GM12878 (cell line): Measurements from ENCODE around the gene STBD1. TPM values are rescaled to one million over a fixed set of nuclear protein-coding genes. Genes with fewer than 3 reads are reported as not detected.

ENCODE experiments used
- ATAC-seq: fragments of 200-7000 bp; cut with Tn5 transposase; 3 replicates; pipeline ENCODE4 v1.9.1; 2020; ENCODE audit warnings: mild to moderate bottlenecking, moderate library complexity
- BruUV-seq: library from RNA; stranded (reverse); fragments of 400-500 nt; replicated peaks from 2 replicates; lab custom pipeline; 2021; lab: Mats Ljungman, UMichigan
- CTCF ChIA-PET: fragments of 300-600 bp; sonication (Branson Sonifier 250); formaldehyde crosslinking; extraction: SDS; loops from one replicate; lab custom pipeline; 2021; ENCODE audit warnings: inconsistent platforms; lab: Yijun Ruan, JAX
- POLR2A ChIA-PET: fragments of 350-600 bp; formaldehyde crosslinking; extraction: SDS; loops from one replicate; lab custom pipeline; 2021; ENCODE audit warnings: inconsistent platforms; lab: Charles Lee
- RAD21 ChIA-PET: fragments of 300-600 bp; sonication (Branson Sonifier 250); formaldehyde crosslinking; loops from one replicate; lab custom pipeline; 2023; ENCODE audit warnings: antibody characterized with exemption; ENCODE audit not compliant: unreplicated experiment; lab: Charles Lee
- SMC1A ChIA-PET: fragments of 300-600 bp; sonication (Branson Sonifier 250); formaldehyde crosslinking; loops from one replicate; lab custom pipeline; 2023; ENCODE audit not compliant: unreplicated experiment, uncharacterized antibody; lab: Charles Lee
- DNase-seq: peaks from one replicate; pipeline ENCODE4 v3.0.0-alpha.2; 2011; ENCODE audit warnings: low read depth, low spot score
- FAIRE-seq: peaks from 3 replicates; lab custom pipeline; 2011; peaks lifted over from hg19 to GRCh38; lab: Jason Lieb, UNC
- H2AFZ ChIP-seq: 2 replicates; pipeline ENCODE4 v1.6.0; 2011; ENCODE audit warnings: low read depth, low read length, control low read depth; ENCODE audit not compliant: control insufficient read depth
- H3K27ac ChIP-seq: 2 replicates; pipeline ENCODE4 v1.5.1; 2011; ENCODE audit warnings: control low read depth; ENCODE audit not compliant: control insufficient read depth, insufficient read depth
- H3K27me3 ChIP-seq, 2 experiments: replicated peaks in 1 of 2; 2 replicates each; pipeline versions ENCODE4 v1.6.0 to v1.6.1; 2011; ENCODE audit warnings: low read length in 1 of 2; ENCODE audit not compliant: control insufficient read depth in 2 of 2, insufficient read depth in 2 of 2
- H3K36me3 ChIP-seq, 2 experiments: 2 replicates each; pipeline ENCODE4 v1.5.1; 2011; ENCODE audit warnings: low read length in 1 of 2; ENCODE audit not compliant: control insufficient read depth in 2 of 2, insufficient read depth in 2 of 2
- H3K4me1 ChIP-seq: 2 replicates; pipeline ENCODE4 v1.6.1; 2011; ENCODE audit warnings: mild to moderate bottlenecking, low read length, moderate library complexity, mixed read lengths; ENCODE audit not compliant: control insufficient read depth, insufficient read depth
- H3K4me2 ChIP-seq: 2 replicates; pipeline ENCODE4 v1.6.0; 2011; ENCODE audit warnings: control low read depth; ENCODE audit not compliant: control insufficient read depth, insufficient read depth
- H3K4me3 ChIP-seq: fragments of 200-600 bp; sonication (generic); 2 replicates; pipeline ENCODE4 v1.5.1; 2016
- H3K79me2 ChIP-seq: 2 replicates; pipeline ENCODE4 v1.6.0; 2011; ENCODE audit warnings: low read length; ENCODE audit not compliant: control insufficient read depth, insufficient read depth
- H3K9ac ChIP-seq: 2 replicates; pipeline ENCODE4 v1.8.0; 2011; ENCODE audit warnings: low read length, control low read depth, mixed read lengths; ENCODE audit not compliant: control insufficient read depth, insufficient read depth
- H3K9me3 ChIP-seq: replicated peaks from 3 replicates; pipeline ENCODE4 v1.5.1; 2011; ENCODE audit warnings: mild to moderate bottlenecking, low read length; ENCODE audit not compliant: control insufficient read depth, insufficient read depth
- H4K20me1 ChIP-seq: 2 replicates; pipeline ENCODE4 v1.6.0; 2011; ENCODE audit not compliant: control insufficient read depth, insufficient read depth
- BRCA1 ChIP-seq: IDR thresholded peaks from 2 replicates; pipeline ENCODE4 v1.6.1; 2011; ENCODE audit warnings: low read depth, low read length, improper control_type of control experiment
- CHD2 ChIP-seq: IDR thresholded peaks from 2 replicates; pipeline ENCODE4 v1.6.1; 2011; ENCODE audit warnings: low read depth, low read length, improper control_type of control experiment, borderline replicate concordance
- ETV6 ChIP-seq, 2 experiments: fragments of 450-650 bp in 1 of 2; IDR thresholded peaks in 1 of 2; conservative IDR thresholded peaks in 1 of 2; 2 replicates each; pipeline ENCODE4 v1.6.1; 2014; ENCODE audit warnings: antibody characterized with exemption in 1 of 2, borderline replicate concordance in 1 of 2, low read depth in 1 of 2, mild to moderate bottlenecking in 1 of 2, moderate library complexity in 1 of 2
- IRF4 ChIP-seq: IDR thresholded peaks from 2 replicates; pipeline ENCODE4 v1.6.1; 2011; ENCODE audit warnings: low read depth, low read length
- MAX ChIP-seq: IDR thresholded peaks from 2 replicates; pipeline ENCODE4 v1.6.1; 2012; ENCODE audit warnings: low read depth, low read length, improper control_type of control experiment
- MTA2 ChIP-seq: fragments of 450-650 bp; IDR thresholded peaks from 2 replicates; pipeline ENCODE4 v1.6.1; 2016; ENCODE audit warnings: low read depth, mild to moderate bottlenecking, moderate library complexity
- NRF1 ChIP-seq: conservative IDR thresholded peaks from 2 replicates; pipeline ENCODE4 v1.6.1; 2011; ENCODE audit warnings: mild to moderate bottlenecking, low read depth, low read length, improper control_type of control experiment
- RCOR1 ChIP-seq: conservative IDR thresholded peaks from 2 replicates; pipeline ENCODE4 v1.6.1; 2012; ENCODE audit warnings: low read depth, low read length, improper control_type of control experiment
- SKIL ChIP-seq: fragments of 450-650 bp; IDR thresholded peaks from 2 replicates; pipeline ENCODE4 v1.6.1; 2017; ENCODE audit warnings: mild to moderate bottlenecking, low read depth, inconsistent platforms; ENCODE audit not compliant: poor library complexity, severe bottlenecking
- SMAD5 ChIP-seq: IDR thresholded peaks from 2 replicates; pipeline ENCODE4 v1.6.1; 2016; ENCODE audit warnings: antibody characterized with exemption, low read depth
- SUPT20H ChIP-seq: IDR thresholded peaks from 2 replicates; pipeline ENCODE4 v1.6.1; 2011; ENCODE audit warnings: low read depth, mild to moderate bottlenecking, low read length, moderate library complexity, borderline replicate concordance; ENCODE audit not compliant: control insufficient read depth
- ZBTB11 ChIP-seq: fragments of 450-650 bp; formaldehyde crosslinking; IDR thresholded peaks from 2 replicates; pipeline ENCODE4 v1.5.0; 2022; ENCODE audit warnings: mild to moderate bottlenecking, missing genetic modification characterization
- ZBTB40 ChIP-seq: fragments of 450-650 bp; IDR thresholded peaks from 2 replicates; pipeline ENCODE4 v1.6.1; 2016; ENCODE audit warnings: mild to moderate bottlenecking, moderate library complexity, borderline replicate concordance
- ZSCAN29 ChIP-seq: fragments of 450-650 bp; IDR thresholded peaks from 2 replicates; pipeline ENCODE4 v1.6.1; 2017; ENCODE audit warnings: mild to moderate bottlenecking, moderate library complexity
- WGBS: methylation state at CpG from one replicate; pipeline ENCODE4 v1.1.6; 2016; ENCODE audit warnings: low lambda C conversion rate; ENCODE audit not compliant: insufficient replicate concordance, insufficient coverage; ENCODE audit errors: missing lambda C conversion rate; 5-methylcytosine and 5-hydroxymethylcytosine counted together
- in situ Hi-C: fragments of 300-500 bp; cut with MboI; formaldehyde crosslinking; loops from 9 replicates; pipeline ENCODE4 v1.14.3; 2018; ENCODE audit warnings: mixed read lengths
- intact Hi-C: fragments of 100-400 bp; cut with micrococcal nuclease; formaldehyde crosslinking; loops from one replicate; pipeline ENCODE4 v1.14.2; 2022; ENCODE audit not compliant: unreplicated experiment
- polyA plus RNA-seq, 11 experiments: library from polyadenylated mRNA; depleted of rRNA in 4 of 11; unstranded in 6 of 11; stranded (reverse) in 5 of 11; fragments of >200 nt; fragmentation: Nextera tagmentation in 4 of 11; fragmentation: Illumina TruSeq in 1 of 11; extraction: Ambion mirVana in 4 of 11; extraction: Trizol in 1 of 11; gene quantifications; 1 replicate in 1 of 11; 2 replicates in 10 of 11; pipeline versions ENCODE4 v1.2.1 to v1.2.3, GENCODE V29; 2011 to 2016; ENCODE audit warnings: inconsistent platforms in 2 of 11, missing spikeins in 2 of 11, low read depth in 1 of 11
- total RNA-seq, 4 experiments: library from RNA; depleted of rRNA in 3 of 4; stranded (reverse); fragments of >200 nt in 3 of 4; fragmentation: Illumina TruSeq in 1 of 4; extraction: Trizol in 1 of 4; gene quantifications; 2 replicates each; pipeline versions ENCODE4 v1.2.1 to v1.2.3, GENCODE V29; 2013 to 2021

Gene STBD1
- total and polyA plus RNA-seq, 10 of the 15 experiments (the other 5 are each of a cell fraction or from before 2014, with no cell fraction given): 0.04 to 0.10 (median 0.05) TPM; not detected in 7

GRCh38 chr4:76277667-76278066, 28.9 kb upstream of the STBD1 start:
- POLR2A ChIA-PET: no interaction called here
- SMC1A ChIA-PET: interaction anchor here (1.7 to 2.2 kb wide), 2 partner anchors 10 to 11 kb away, joined by 3 to 9 read pairs; no protein-coding TSS in a partner anchor
- H3K27ac ChIP-seq: no peak overlapping the region
- no peaks in the 10 kb centered on the region for H3K9me3 ChIP-seq
- FAIRE-seq (no peak), ATAC-seq (no peak), DNase-seq (no peak)
- no TSS peak for BruUV-seq
- in situ Hi-C loops: no loop called here
- H2AFZ ChIP-seq: no peak overlapping the region
- H3K9ac ChIP-seq: no peak overlapping the region
- intact Hi-C loops: no loop called here
- RAD21 ChIA-PET: interaction anchor here (1.5 kb wide), 1 partner anchor 23 kb away, joined by 3 read pairs; no protein-coding TSS in a partner anchor
- H3K79me2 ChIP-seq: no peaks in the 10 kb centered on the region
- WGBS: 0% methylated on average over 1 of the region's 1 CpG
- H4K20me1 ChIP-seq: no peaks in the 10 kb centered on the region
- no peak overlapping the region for H3K4me3 ChIP-seq
- peaks cover 0 to 3% of the 10 kb centered on the region in 2 experiments; a peak in 3 of 4 replicates for H3K27me3 ChIP-seq
- no peak overlapping the region for H3K4me2 ChIP-seq
- H3K4me1 ChIP-seq: no peaks in the 10 kb centered on the region
- CTCF ChIA-PET: interaction anchor here (0.7 kb wide), 1 partner anchor 98 kb away, joined by 3 read pairs; no protein-coding TSS in a partner anchor
- H3K36me3 ChIP-seq: no peaks in the 10 kb centered on the region
- TF ChIP-seq NRF1: no peak
- no peak for TF ChIP-seq SKIL
- no peak for TF ChIP-seq MTA2
- TF ChIP-seq RCOR1: no peak
- no peak for TF ChIP-seq SUPT20H
- no peak for TF ChIP-seq MAX
- no peak for TF ChIP-seq ZBTB11
- no peak for TF ChIP-seq ETV6 (conservative IDR thresholded peaks at IDR 0.05 in 1 of 2, IDR thresholded peaks at IDR 0.05 in 1 of 2; ENCODE audit: borderline replicate concordance in 1 of 2, low read depth in 1 of 2)
- no peak for TF ChIP-seq IRF4
- no peak for TF ChIP-seq ZBTB40
- TF ChIP-seq CHD2: no peak
- no peak for TF ChIP-seq BRCA1
- no peak for TF ChIP-seq SMAD5
- TF ChIP-seq ZSCAN29: no peak
